NCI-H82 (cell line): ENCODE measurements around the gene GRID1.
"Not testable (repeated sequence)": the region's sequence is repeated elsewhere in the genome, so short reads cannot be mapped to it uniquely, and the experiment has no call there.

Experiments used
- DNase-seq: peaks from one replicate; lab custom pipeline; 2025; lab: John Stamatoyannopoulos, UW

GRID1 gene

GRCh38 chr10:86037096-86037495, 329.5 kb downstream of the GRID1 start:
- no peak for DNase-seq

GRCh38 chr10:86036544-86036831, 330.1 kb downstream of the GRID1 start:
- DNase-seq = no peak

GRCh38 chr10:86035791-86036543, 330.6 kb downstream of the GRID1 start:
- DNase-seq = no peak

GRCh38 chr10:86034710-86035109, 331.9 kb downstream of the GRID1 start:
- DNase-seq = no peak

GRCh38 chr10:86033581-86033980, 333.0 kb downstream of the GRID1 start:
- DNase-seq = no peak

GRCh38 chr10:86032087-86032486, 334.5 kb downstream of the GRID1 start:
- not testable (repeated sequence) for DNase-seq

- no peak for DNase-seq
These were observed 336.3 kb downstream of the GRID1 start for GRCh38 chr10:86030312-86030711.

- no peak for DNase-seq
These were observed 339.2 kb downstream of the GRID1 start for GRCh38 chr10:86027346-86027745.

- no peak for DNase-seq
These were observed 341.1 kb downstream of the GRID1 start for GRCh38 chr10:86025509-86025908.

- DNase-seq = no peak
These were observed 342.1 kb downstream of the GRID1 start for GRCh38 chr10:86024281-86025041.

GRCh38 chr10:86023931-86024280, 342.7 kb downstream of the GRID1 start:
- DNase-seq = no peak

GRCh38 chr10:86023336-86023735, 343.3 kb downstream of the GRID1 start:
- peak; percentile 18 for DNase-seq

- DNase-seq = no peak
These were observed 343.7 kb downstream of the GRID1 start for GRCh38 chr10:86022906-86023305.

- no peak for DNase-seq
These were observed 346.5 kb downstream of the GRID1 start for GRCh38 chr10:86020134-86020533.

GRCh38 chr10:86019141-86019540, 347.5 kb downstream of the GRID1 start:
- DNase-seq = peak; percentile 35

GRCh38 chr10:86018735-86019058, 347.9 kb downstream of the GRID1 start:
- no peak for DNase-seq

- DNase-seq = peak; percentile 80
These were observed 348.5 kb downstream of the GRID1 start for GRCh38 chr10:86017841-86018734.

GRCh38 chr10:86013568-86013967, 353.0 kb downstream of the GRID1 start:
- no peak for DNase-seq

- DNase-seq = no peak
These were observed 359.4 kb downstream of the GRID1 start for GRCh38 chr10:86007171-86007570.

GRCh38 chr10:86004337-86004736, 362.3 kb downstream of the GRID1 start:
- DNase-seq = peak; percentile 42

GRCh38 chr10:86003201-86003621, 363.4 kb downstream of the GRID1 start:
- peak; percentile 7 for DNase-seq

GRCh38 chr10:86001521-86001920, 365.1 kb downstream of the GRID1 start:
- no peak for DNase-seq

GRCh38 chr10:85997544-85997943, 369.1 kb downstream of the GRID1 start:
- no peak for DNase-seq
